Activated naive CD8-positive, alpha-beta T cell treated with anti-CD3 and anti-CD28 coated beads, Interleukin-2, amount 50 U/mL, for 24 hours (primary cell): ENCODE data around the gene TMEM63A.
"Not testable (repeated sequence)": the region's sequence is repeated elsewhere in the genome, so short reads cannot be mapped to it uniquely, and the experiment has no call there.

ENCODE experiments used
- ATAC-seq: fragments of 150-1000 bp; cut with Tn5 transposase; one replicate; pipeline ENCODE4 v1.10.0; 2021
- DNase-seq: peaks from one replicate; pipeline ENCODE4 v3.0.0; 2021
- H3K27ac Mint-ChIP-seq: one replicate; pipeline ENCODE4 v1.8.0; 2021; ENCODE audit warnings: mild to moderate bottlenecking, mixed read lengths
- H3K27me3 Mint-ChIP-seq: one replicate; pipeline ENCODE4 v1.8.0; 2021; ENCODE audit warnings: mixed read lengths
- H3K36me3 Mint-ChIP-seq: one replicate; pipeline ENCODE4 v1.8.0; 2021; ENCODE audit warnings: low read depth, mixed read lengths
- H3K4me1 Mint-ChIP-seq: one replicate; pipeline ENCODE4 v1.8.0; 2021; ENCODE audit warnings: mixed read lengths
- H3K4me3 Mint-ChIP-seq: one replicate; pipeline ENCODE4 v1.8.0; 2021; ENCODE audit warnings: mild to moderate bottlenecking, moderate library complexity, mixed read lengths
- H3K9me3 Mint-ChIP-seq: one replicate; pipeline ENCODE4 v1.8.0; 2021; ENCODE audit warnings: mixed read lengths

TMEM63A gene

GRCh38 chr1:225822655-225823403, 59.4 kb downstream of the TMEM63A start:
- H3K4me1 Mint-ChIP-seq, result peaks cover 4% of the 10 kb centered on the region
- no peaks in the 10 kb centered on the region for H3K36me3 Mint-ChIP-seq
- H3K27ac Mint-ChIP-seq, result no peak overlapping the region
- no peak for DNase-seq
- no peaks in the 10 kb centered on the region for H3K27me3 Mint-ChIP-seq
- ATAC-seq, result no peak
- no peaks in the 10 kb centered on the region for H3K9me3 Mint-ChIP-seq
- no peak overlapping the region for H3K4me3 Mint-ChIP-seq

GRCh38 chr1:225820522-225821120, 61.6 kb downstream of the TMEM63A start:
- no peak for ATAC-seq
- no peak overlapping the region for H3K27ac Mint-ChIP-seq
- H3K27me3 Mint-ChIP-seq, result no peaks in the 10 kb centered on the region

GRCh38 chr1:225819346-225820192, 62.6 kb downstream of the TMEM63A start:
- no peak overlapping the region for H3K4me3 Mint-ChIP-seq
- no peak for ATAC-seq
- no peak overlapping the region for H3K27ac Mint-ChIP-seq
- no peak for DNase-seq
- no peaks in the 10 kb centered on the region for H3K27me3 Mint-ChIP-seq
- H3K9me3 Mint-ChIP-seq, result no peaks in the 10 kb centered on the region
- H3K36me3 Mint-ChIP-seq, result no peaks in the 10 kb centered on the region
- peaks cover 8% of the 10 kb centered on the region for H3K4me1 Mint-ChIP-seq

More at GRCh38 chr1:225820522-225821120, 61.6 kb downstream of the TMEM63A start:
- H3K9me3 Mint-ChIP-seq, result no peaks in the 10 kb centered on the region
- no peak overlapping the region for H3K4me3 Mint-ChIP-seq
- no peaks in the 10 kb centered on the region for H3K36me3 Mint-ChIP-seq
- DNase-seq, result no peak
- peaks cover 8% of the 10 kb centered on the region for H3K4me1 Mint-ChIP-seq

- DNase-seq (no peak), ATAC-seq (no peak)
- H3K9me3 Mint-ChIP-seq, result no peaks in the 10 kb centered on the region
- no peak overlapping the region for H3K27ac Mint-ChIP-seq
- no peaks in the 10 kb centered on the region for H3K27me3 Mint-ChIP-seq
- no peaks in the 10 kb centered on the region for H3K36me3 Mint-ChIP-seq
- H3K4me3 Mint-ChIP-seq, result no peak overlapping the region
- H3K4me1 Mint-ChIP-seq, result peaks cover 8% of the 10 kb centered on the region
Measured at GRCh38 chr1:225818229-225818628, 64.0 kb downstream of the TMEM63A start.

- H3K27me3 Mint-ChIP-seq, result no peaks in the 10 kb centered on the region
- H3K27ac Mint-ChIP-seq, result no peak overlapping the region
- H3K9me3 Mint-ChIP-seq, result no peaks in the 10 kb centered on the region
- ATAC-seq (no peak), DNase-seq (no peak)
- no peaks in the 10 kb centered on the region for H3K36me3 Mint-ChIP-seq
- no peak overlapping the region for H3K4me3 Mint-ChIP-seq
- H3K4me1 Mint-ChIP-seq, result peaks cover 8% of the 10 kb centered on the region
Measured at GRCh38 chr1:225817611-225818061, 64.5 kb downstream of the TMEM63A start.

- DNase-seq (no peak), ATAC-seq (no peak)
- H3K4me3 Mint-ChIP-seq, result no peak overlapping the region
- H3K9me3 Mint-ChIP-seq, result no peaks in the 10 kb centered on the region
- no peaks in the 10 kb centered on the region for H3K27me3 Mint-ChIP-seq
- H3K27ac Mint-ChIP-seq, result no peak overlapping the region
- H3K4me1 Mint-ChIP-seq, result peaks cover 8% of the 10 kb centered on the region
- H3K36me3 Mint-ChIP-seq, result no peaks in the 10 kb centered on the region
Measured at GRCh38 chr1:225816643-225817538, 65.3 kb downstream of the TMEM63A start.

GRCh38 chr1:225815526-225816178, 66.5 kb downstream of the TMEM63A start:
- H3K27ac Mint-ChIP-seq, result no peak overlapping the region
- H3K4me3 Mint-ChIP-seq, result no peak overlapping the region
- H3K36me3 Mint-ChIP-seq, result no peaks in the 10 kb centered on the region
- DNase-seq (no peak), ATAC-seq (no peak)
- H3K9me3 Mint-ChIP-seq, result no peaks in the 10 kb centered on the region
- peaks cover 2% of the 10 kb centered on the region for H3K27me3 Mint-ChIP-seq
- H3K4me1 Mint-ChIP-seq, result peaks cover 12% of the 10 kb centered on the region

GRCh38 chr1:225815090-225815489, 67.1 kb downstream of the TMEM63A start:
- not testable (repeated sequence) for ATAC-seq, H3K36me3 Mint-ChIP-seq, H3K9me3 Mint-ChIP-seq, H3K27ac Mint-ChIP-seq, DNase-seq, H3K4me3 Mint-ChIP-seq, H3K27me3 Mint-ChIP-seq
- peaks cover 16% of the 10 kb centered on the region for H3K4me1 Mint-ChIP-seq

- ATAC-seq (no peak), DNase-seq (no peak)
- H3K4me3 Mint-ChIP-seq, result no peak overlapping the region
- peaks cover 5% of the 10 kb centered on the region for H3K27me3 Mint-ChIP-seq
- no peaks in the 10 kb centered on the region for H3K36me3 Mint-ChIP-seq
- H3K4me1 Mint-ChIP-seq, result peaks cover 21% of the 10 kb centered on the region
- H3K9me3 Mint-ChIP-seq, result no peaks in the 10 kb centered on the region
- H3K27ac Mint-ChIP-seq, result no peak overlapping the region
Measured at GRCh38 chr1:225814381-225814780, 67.8 kb downstream of the TMEM63A start.

- no peaks in the 10 kb centered on the region for H3K9me3 Mint-ChIP-seq
- ATAC-seq (no peak), DNase-seq (no peak)
- H3K36me3 Mint-ChIP-seq, result no peaks in the 10 kb centered on the region
- H3K27ac Mint-ChIP-seq, result no peak overlapping the region
- H3K4me1 Mint-ChIP-seq, result peaks cover 23% of the 10 kb centered on the region
- peaks cover 5% of the 10 kb centered on the region for H3K27me3 Mint-ChIP-seq
- H3K4me3 Mint-ChIP-seq, result no peak overlapping the region
Measured at GRCh38 chr1:225813214-225813964, 68.8 kb downstream of the TMEM63A start.

- Mint-ChIP-seq H3K36me3 (no peaks in the 10 kb centered on the region), H3K4me1 (peaks cover 17% of the 10 kb centered on the region), H3K27ac (no peak overlapping the region), H3K4me3 (no peak overlapping the region), H3K27me3 (peaks cover 5% of the 10 kb centered on the region), H3K9me3 (no peaks in the 10 kb centered on the region)
- ATAC-seq, result no peak
- DNase-seq, result no peak
Measured at GRCh38 chr1:225812488-225813213, 69.5 kb downstream of the TMEM63A start.

- no peaks in the 10 kb centered on the region for H3K9me3 Mint-ChIP-seq
- H3K36me3 Mint-ChIP-seq, result no peaks in the 10 kb centered on the region
- H3K27me3 Mint-ChIP-seq, result peaks cover 5% of the 10 kb centered on the region
- DNase-seq (no peak), ATAC-seq (no peak)
- no peak overlapping the region for H3K4me3 Mint-ChIP-seq
- no peak overlapping the region for H3K27ac Mint-ChIP-seq
- H3K4me1 Mint-ChIP-seq, result peaks cover 15% of the 10 kb centered on the region
Measured at GRCh38 chr1:225811622-225812487, 70.3 kb downstream of the TMEM63A start.
